Activated CD8-positive, alpha-beta memory T cell treated with anti-CD3 and anti-CD28 coated beads for 48 hours (primary cell): ENCODE measurements around the gene NOS3.
"Not testable (repeated sequence)": the region's sequence is repeated elsewhere in the genome, so short reads cannot be mapped to it uniquely, and the experiment has no call there.

Experiments used
- DNase-seq, 3 experiments: peaks; one replicate each; pipeline ENCODE4 v3.0.0-alpha.2; 2020; ENCODE audit warnings: low read depth in 2 of 3, low spot score in 2 of 3

NOS3 gene

GRCh38 chr7:151034312-151035025, 43.7 kb downstream of the NOS3 start:
- no peak for DNase-seq

GRCh38 chr7:151035026-151035717, 44.4 kb downstream of the NOS3 start:
- DNase-seq = no peak

GRCh38 chr7:151035902-151036301, 45.1 kb downstream of the NOS3 start:
- DNase-seq = no peak

GRCh38 chr7:151038951-151039849, 48.4 kb downstream of the NOS3 start:
- peak; percentile 35 to 74 (median 68) for DNase-seq

GRCh38 chr7:151039850-151040548, 49.2 kb downstream of the NOS3 start:
- no peak for DNase-seq

- DNase-seq = no peak
These were observed 50.0 kb downstream of the NOS3 start for GRCh38 chr7:151040616-151041375.

GRCh38 chr7:151043449-151043848, 52.6 kb downstream of the NOS3 start:
- not testable (repeated sequence) for DNase-seq

GRCh38 chr7:151043959-151044358, 53.1 kb downstream of the NOS3 start:
- DNase-seq = no peak

- DNase-seq = no peak
These were observed 54.4 kb downstream of the NOS3 start for GRCh38 chr7:151045262-151045661.

- no peak for DNase-seq
These were observed 55.1 kb downstream of the NOS3 start for GRCh38 chr7:151045967-151046366.

GRCh38 chr7:151046603-151047573, 56.1 kb downstream of the NOS3 start:
- DNase-seq = no peak

GRCh38 chr7:151047976-151048815, 57.4 kb downstream of the NOS3 start, which contains the start of gene ASIC3:
Gene ASIC3, plus strand, starts transcription at chr7:151048531. Its CDS starts 355 bp downstream, at chr7:151048886.
- no peak for DNase-seq

GRCh38 chr7:151048911-151049463, 58.2 kb downstream of the NOS3 start:
- no peak for DNase-seq

GRCh38 chr7:151051108-151051507, 60.3 kb downstream of the NOS3 start:
- DNase-seq = no peak

GRCh38 chr7:151053096-151053495, 62.3 kb downstream of the NOS3 start:
- no peak for DNase-seq

- DNase-seq = no peak
These were observed 62.9 kb downstream of the NOS3 start for GRCh38 chr7:151053751-151054150.

GRCh38 chr7:151056283-151056665, 65.5 kb downstream of the NOS3 start:
- no peak for DNase-seq
